Measurements from ENCODE around the gene FXN.
"Not testable (repeated sequence)": the region's sequence is repeated elsewhere in the genome, so short reads cannot be mapped to it uniquely, and the experiment has no call there.

The FXN gene

DNA sequence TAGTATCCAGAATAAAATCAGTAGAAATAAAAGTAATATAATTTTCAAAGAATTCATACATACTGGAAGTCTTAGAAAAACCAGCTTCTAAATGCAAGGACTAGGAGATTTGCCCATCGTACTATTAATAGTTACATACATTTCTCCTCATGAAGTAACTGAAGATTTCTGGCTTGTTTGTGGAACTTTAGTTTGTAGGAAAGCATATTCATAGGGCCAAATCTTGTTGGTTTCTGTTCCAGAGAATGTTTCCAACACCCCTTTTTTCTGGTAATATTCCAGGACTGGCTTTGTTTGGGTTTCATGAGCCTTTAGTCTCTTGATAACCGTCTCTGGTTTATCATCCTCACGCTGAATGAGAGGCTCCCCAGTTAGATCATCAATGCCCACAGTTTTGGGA, 72.2 kb downstream of the FXN start:
- no peak for DNase-seq

DNA sequence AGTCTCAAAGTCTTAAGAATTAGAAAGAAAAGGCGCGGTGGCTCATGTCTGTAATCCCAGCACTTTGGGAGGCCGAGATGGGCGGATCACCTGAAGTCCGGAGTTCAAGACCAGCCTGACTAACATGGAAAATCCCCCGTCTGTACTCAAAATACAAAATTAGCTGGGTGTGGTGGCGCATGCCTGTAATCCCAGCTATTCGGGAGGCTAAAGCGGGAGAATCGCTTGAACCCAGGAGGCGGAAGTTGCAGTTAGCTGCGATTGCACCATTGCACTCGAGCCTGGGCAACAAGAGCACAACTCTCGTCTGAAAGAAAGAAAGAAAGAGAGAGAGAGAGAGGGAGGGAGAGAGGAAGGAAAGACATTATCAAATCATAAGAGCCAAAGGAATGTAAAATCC, 73.2 kb downstream of the FXN start:
- DNase-seq, result not testable (repeated sequence)

DNA sequence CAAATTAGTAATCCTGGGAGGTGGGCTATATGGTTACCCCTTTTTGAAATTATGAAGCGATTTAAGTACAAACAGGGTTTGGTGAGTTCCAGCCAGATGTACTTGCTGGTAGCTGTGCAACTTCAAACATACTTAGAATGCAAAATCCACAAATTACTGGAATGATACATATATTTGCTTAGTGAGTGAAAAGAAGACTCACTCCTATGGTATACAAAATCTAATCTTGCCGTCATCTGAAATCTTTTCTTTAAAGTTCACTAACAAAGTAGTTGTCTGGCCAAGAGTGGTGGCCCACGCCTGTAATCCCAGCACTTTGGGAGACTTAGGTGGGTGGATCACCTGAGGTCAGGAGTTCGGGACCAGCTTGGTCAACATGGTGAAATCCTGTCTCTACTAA, 73.6 kb downstream of the FXN start:
- no peak for DNase-seq

DNA sequence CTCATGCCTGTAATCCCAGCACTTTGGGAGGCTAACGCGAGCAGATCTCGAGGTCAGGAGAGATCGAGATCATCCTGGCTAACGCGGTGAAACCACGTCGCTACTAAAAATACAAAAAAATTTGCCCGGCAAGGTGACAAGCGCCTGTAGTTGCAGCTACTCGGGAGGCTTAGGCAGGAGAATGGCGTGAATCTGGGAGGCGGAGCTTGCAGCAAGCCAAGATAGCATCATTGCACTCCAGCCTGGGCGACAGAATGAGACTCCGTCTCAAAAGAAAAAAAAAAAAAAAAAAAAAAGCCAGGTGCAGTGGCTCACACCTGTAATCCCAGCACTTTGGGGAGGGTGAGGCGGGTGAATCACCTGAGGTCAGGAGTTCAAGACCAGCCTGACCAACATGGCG, 77.1 kb downstream of the FXN start:
- DNase-seq, result not testable (repeated sequence)

DNA sequence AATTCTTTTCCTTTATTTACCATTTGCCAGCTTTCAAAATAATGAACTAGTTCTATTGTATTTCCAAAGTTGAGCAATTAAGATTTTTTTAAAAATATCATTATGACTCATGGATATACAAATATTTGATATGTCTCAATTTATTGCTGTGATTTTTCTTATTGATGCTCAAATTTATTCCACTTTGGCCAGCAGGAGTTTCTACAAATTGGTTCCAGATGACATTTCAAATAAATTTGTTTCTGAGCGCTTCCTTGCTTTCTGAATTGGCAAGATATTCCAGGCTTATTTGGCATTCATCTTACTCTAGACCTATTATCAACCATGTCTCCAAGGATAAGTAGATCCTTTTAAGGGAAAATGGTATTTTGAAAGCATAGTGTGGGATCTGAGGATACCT, 80.1 kb downstream of the FXN start:
- DNase-seq, result no peak

DNA sequence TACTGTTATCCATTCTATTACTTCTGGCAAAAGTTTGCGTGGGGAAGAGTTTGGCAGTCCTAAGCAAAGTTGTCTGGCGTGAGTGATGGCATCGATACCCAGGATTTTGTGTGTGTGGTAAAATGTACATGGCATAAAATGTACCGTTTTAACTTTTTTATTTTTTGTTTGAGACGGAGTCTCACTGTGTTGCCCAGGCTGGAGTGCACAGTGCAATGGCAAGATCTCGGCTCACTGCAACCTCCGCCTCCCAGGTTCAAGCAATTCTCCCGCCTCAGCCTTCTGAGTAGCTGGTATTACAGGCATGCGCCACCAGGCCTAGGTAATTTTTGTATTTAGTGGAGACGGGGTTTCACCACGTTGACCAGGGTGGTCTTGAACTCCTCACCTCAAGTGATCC, 83.1 kb downstream of the FXN start:
- DNase-seq, result no peak

DNA sequence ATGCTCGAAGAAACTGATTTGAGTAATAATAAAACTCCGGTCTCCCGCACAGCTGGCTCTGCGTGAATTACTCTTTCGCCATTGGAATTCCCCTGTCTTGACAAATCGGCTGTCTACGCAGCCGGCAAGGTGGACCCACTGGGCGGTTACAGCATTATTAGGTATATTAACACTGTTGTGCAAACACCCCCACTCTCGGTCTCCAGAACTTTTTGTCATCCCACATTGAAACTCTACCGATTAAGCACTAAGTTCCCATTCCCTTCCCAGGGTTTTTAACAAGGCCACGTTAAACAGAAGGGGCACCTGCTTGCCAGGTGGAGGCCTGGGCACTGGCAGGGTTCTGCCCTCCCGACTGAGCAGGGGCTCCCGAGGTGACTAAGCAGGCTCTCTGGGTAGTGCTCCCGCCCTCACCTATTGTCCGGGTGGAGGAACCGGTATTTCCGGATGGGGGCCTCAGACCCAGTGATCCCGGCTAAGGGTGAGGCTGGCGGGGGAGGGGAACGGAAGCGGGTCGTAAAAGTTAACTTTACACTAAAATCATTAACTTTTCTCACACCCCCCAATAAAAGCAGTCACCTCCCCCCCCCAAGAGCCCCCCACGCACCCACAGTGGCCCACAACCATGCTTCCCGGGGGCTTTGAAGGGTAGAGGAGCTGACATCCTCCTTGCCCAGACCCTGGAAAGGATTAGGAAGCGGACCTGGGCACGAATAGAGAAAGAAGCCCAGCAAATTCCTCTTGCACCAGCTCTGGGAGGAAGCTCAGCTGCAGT, 85.0 kb downstream of the FXN start:
- DNase-seq, result peak; percentile 77

DNA sequence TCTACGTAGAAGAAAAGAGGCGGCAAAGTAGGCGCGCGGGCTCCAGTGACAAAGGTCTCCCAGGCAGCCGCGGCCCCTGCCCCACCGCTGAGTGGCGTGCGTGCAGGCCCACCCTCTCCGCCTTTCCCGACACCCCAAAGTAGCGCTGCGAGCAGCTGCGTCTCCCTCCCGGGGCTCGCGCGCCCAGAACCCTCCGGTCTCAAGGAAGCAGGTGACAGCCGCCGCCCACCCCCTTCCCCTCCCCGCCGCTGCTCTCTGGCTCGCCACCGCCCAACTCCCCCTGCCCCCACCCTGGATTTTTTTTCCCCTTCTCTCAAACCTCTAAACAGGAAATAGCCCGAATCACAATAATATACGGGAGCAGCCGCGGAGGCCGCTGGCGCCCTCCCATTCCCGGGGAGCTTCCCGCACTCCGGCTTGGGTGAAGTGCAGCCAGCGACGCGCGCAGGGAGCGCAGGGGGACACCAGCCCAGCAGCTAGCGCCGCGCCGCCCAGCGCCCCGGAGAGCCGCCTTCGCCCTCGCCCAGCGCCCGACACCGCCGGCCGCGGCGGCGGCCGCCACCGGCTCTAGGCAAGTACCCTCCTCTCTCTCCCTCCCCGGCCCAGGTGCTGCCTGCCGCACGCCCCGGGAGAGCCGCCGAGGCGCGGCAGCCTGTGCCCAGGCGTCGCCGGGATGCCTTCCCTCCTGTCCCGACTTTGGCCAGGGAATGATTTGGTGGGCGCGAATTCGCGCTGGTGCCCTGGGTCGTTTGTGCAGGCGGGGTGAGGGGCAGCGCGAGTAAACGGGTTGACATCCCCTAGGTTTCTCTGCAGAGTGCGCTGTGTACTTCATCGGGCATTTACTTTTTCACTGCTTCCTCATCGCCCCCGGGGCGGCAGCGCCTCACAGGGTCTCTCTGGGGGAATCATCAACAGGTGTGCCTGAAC, 85.9 kb downstream of the FXN start:
- DNase-seq, result no peak

DNA sequence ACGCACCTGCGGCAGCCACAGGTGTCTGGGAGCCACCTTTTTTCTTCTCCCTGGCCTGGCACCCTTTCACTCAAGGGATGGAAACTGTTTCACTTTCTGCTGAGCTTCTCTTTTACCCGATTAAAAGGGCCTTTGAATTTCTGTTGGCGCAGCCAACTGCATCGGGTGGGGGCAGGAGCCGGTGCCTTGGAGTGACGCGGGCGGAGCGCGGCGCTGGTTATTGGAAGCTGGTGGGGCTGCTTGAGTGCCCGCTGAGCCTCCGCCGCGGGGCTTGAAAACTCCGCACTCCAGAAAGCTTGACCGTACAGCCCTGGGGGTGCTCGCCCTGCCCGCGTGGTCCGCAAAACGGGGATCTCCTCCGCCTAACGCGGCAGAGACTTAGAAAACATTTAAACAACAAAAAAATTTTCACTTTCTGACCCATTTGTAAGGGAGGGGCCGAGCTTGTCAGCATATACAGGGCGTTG, 86.6 kb downstream of the FXN start:
- no peak for DNase-seq

DNA sequence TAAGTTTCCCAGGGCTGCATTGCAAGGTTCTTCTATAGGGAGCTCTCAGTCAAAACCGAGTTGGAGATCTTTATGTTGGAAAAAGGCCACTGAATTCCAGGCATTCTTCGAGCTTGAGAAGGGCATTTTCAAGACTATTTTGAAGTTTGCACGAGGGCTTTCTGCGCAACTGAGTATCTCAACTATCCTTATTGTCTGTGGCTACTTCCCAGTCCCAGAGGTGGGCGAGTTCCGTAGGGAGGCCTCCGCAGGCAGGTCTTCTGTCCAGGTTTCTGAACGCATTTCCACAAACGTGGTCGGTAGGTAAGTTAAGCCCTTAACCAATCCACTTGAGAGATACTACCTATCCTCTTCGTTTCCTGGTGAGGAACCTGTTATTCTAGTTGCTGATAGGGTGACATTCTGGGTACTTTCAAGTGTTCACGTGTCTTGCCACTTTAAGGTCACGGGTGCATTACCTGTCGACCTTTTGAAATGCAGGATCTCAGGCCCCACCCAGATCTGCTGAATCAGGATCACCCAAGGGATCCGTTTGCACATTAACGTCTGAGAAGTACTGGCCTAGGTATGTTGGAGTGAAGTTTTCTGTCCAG, 87.1 kb downstream of the FXN start:
- DNase-seq, result no peak

DNA sequence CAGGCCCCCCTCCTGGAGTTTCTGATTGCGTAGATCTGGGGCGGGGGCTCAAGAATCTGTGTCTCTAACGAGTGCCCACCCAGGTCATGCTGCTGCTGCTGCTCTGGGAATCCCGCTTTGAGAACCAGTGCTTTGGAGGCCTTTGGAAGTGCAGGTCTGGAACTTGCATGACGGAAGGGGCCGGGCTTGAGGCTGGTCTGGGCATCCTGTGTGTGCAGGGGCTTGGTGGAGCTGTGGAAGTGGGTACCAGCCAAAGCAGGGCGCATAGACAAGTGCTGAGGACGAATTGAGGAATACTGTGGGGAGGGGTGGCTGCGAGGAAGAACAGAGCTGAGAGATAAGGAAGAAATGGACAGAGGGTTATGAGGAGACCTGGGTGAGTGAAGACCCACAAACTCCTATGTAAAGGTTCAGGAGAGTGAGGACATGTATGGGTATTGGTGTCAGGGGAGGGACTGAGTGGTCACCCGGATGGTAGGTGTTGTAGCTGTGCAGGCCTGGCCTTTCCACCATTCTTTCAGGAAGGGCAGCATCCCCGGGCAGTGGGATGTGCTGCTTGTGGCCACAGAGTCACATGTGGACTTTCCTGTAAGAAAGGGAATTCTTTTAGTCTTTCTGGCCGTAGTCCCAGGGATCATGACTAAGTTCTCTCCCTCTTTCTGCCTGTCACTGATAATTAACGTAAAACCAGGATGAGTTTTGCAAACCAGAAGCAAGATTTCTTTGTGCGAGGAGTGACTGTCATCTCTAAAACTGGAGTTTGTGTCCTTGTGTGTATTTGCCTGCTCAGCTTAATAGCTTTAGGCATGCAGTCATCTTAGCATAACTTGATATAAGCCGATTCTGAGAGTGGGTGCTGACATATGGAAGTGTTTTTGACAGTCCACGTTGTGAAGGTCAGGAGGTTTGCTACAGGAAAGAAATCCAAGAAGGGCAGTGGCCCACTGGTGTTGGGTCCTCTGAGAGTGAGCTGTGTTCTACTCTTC, 95.2 kb downstream of the FXN start:
- no peak for DNase-seq

DNA sequence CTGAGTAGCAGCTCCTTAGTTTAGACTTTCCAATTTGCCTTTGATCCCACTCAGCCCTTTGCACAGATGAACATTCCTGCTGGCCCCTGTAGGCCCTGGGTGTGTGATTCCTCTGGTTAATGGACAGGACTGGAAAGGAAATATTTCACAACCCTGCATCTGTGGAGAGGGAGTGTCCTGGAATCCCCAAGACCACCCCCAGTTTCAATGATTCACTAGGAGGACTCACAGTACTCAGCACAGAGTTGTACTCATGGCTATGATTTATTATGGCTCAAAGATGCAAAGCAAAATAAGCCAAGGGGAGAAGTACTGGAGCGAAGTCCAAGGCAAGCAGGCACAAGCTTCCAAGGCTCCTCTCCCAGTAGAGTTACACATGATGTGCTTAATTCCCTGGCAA, 96.1 kb downstream of the FXN start:
- no peak for DNase-seq

DNA sequence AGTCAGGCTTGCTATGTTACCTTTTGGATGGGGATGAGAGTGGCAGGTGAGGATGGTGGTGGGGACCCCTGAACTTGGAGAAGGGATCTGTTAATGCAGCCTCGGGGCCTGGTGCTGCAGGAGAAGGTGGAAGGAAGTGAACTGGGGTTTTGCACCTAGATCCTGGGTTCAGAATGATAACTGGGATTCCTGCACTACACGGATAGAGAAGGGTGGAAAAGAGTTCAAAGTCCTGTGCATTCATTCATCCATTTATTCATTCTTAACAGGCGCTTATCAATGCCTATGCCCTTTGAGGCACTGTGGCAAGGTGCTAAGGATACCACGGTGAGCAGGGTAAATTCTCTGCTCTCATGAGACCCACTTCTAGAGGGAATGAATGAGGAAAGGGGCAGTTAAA, 96.8 kb downstream of the FXN start:
- no peak for DNase-seq

DNA sequence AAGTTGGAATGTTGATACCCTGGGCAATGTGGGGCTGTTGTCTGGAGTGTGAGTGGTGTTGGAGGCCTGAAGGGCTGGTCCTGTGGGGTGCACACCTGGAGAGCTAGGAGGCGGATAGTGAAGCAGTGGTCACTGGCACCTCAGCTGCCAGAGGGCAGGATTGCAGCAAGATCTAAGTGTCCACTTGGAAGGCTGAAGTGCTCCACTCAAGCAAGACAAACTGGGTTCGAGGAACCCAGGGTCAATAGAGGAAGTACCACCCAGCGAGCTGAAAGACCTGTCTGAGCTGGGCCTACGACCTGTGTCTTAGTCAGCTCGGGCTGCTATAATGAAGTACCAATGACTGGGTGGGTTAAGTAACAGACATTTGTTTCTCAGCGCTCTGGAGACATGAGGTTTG, 98.9 kb downstream of the FXN start:
- no peak for DNase-seq

DNA sequence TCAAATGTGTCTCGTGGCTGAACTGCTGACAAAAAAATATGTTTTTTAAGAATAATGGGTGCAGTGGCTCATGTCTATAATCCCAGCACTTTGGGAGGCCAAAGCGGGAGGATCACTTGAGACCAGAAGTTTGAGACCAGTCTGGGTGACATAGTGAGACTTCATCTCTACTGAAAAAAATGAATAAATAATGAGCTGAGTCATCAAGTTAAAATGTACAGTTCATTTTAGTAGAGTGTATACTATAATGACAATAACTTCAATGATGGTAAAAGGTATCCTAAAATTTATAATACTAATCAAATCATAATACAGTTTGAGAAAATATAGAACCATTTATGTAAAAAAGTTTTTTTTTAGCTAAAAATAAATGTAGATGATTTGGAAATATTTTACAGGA, 100.6 kb downstream of the FXN start:
- DNase-seq, result no peak

DNA sequence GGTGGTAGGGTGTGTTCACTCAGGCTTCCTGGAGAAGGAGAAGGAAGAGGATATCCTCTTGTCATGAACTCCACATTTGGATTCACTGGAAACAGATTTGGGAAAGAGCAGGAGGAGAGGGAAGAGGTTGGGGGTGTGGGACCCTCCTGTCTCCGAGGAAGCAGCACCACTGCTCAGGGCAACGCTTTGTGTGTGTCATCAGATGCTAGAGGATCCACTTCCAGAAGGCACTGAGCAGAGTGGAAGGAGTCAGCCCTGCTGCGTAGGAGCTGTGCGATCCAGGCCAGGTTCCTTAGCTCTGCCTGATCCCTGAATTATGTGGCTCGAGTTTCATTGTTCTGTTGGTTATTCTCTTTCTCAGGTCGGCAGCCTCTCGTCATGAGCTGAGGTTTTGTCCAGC, 101.2 kb downstream of the FXN start:
- no peak for DNase-seq

DNA sequence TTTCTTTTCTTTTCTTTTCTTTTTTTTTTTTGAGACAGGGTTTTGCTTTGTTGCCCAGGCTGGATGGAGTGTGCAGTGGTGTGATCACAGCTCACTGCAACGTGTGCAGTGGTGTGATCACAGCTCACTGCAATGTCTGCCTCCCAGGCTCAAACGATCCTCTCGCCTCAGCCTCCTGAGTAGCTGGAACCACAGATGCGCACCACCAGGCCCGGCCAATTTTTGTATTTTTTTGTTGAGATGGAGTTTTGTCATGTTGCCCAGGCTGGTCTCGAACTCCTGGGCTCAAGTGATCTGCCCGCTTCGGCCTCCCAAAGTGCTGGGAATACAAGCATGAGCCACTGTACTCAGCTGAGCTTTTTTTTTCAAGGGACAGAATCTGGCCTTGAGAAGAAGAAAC, 101.8 kb downstream of the FXN start:
- no peak for DNase-seq

DNA sequence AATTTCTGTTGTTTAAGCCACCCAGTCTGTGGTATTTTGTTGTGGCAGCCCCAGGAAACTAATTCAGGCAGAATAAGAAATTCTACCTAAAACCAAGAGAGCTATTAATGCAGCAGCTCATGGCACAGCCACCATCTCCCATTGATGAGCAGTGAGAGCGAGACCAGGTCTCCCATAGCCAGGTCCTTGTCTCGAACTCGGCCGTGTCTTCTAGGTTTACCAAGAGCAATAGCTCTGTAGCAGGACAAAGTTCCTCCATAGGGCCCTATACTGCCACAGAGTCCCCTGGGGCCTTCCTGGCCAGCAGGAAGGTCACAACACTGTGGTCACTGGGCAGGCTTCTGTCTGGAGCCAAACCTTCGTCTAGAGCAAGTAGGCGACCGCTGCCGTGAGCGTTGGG, 104.0 kb downstream of the FXN start:
- DNase-seq, result no peak

DNA sequence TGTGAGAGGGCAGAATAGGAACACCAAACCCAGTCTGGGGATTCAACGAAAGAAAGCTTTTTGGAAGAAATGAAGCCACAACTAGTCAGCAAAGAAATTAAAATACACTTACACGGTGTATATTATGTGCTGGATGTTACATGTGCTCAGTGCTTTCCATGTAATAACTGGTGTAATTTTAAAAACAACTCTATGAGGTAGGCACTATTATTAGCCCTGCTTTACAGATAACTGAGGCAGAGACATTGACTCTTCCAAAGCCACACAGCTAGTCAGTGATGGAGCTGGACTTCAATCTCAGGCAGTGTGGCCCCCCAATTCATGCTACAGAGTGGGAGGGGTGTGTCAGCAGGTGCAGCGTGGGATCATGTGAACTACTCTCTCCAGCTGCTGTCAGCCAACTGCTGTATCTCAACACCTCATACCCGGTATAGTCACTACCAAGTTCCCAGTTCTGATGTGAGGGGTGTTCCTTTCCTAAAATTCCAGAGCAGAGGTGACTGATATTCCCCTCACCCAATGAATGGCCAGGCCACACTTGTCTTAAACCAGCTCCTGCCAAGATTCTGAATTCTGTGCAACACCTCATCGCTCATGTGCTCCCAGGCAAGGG, 104.7 kb downstream of the FXN start:
- no peak for DNase-seq

DNA sequence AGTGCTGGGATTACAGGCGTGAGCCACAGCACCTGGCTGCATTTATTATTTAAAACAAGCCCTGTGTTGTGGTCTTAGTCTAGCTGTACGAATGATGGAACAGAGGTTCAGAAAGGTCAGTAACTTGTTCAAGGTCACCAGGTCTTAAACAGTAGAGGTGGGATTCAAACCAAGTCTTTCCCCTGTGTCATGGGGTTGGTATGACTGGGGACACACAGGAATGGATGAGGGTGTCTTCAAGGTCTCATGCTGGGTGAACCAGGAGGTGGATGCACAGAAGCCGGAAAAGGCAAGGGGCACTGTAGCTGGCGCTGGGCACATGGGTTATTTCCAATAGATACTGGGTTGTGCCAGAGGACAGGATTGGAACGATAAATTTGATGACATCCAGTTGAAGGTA, 106.3 kb downstream of the FXN start:
- no peak for DNase-seq

DNA sequence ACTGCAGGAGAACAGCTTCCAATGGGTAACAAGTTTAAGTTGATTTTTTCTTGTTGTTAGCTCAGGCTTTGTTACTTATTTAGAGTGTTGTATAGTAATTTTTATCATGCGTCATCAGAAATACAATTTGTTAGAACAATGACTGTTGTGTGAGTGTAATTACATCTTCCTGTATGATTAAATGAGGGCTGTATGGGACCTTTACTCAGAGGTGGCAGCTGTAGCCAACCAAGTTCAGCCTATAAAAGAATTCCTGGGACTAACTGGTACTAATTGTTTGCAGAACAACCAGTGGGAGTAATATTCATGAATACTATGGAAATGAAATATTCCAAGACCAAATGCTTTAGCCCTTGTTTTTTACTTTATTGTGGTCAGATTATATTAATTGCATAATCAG, 107.7 kb downstream of the FXN start:
- no peak for DNase-seq

DNA sequence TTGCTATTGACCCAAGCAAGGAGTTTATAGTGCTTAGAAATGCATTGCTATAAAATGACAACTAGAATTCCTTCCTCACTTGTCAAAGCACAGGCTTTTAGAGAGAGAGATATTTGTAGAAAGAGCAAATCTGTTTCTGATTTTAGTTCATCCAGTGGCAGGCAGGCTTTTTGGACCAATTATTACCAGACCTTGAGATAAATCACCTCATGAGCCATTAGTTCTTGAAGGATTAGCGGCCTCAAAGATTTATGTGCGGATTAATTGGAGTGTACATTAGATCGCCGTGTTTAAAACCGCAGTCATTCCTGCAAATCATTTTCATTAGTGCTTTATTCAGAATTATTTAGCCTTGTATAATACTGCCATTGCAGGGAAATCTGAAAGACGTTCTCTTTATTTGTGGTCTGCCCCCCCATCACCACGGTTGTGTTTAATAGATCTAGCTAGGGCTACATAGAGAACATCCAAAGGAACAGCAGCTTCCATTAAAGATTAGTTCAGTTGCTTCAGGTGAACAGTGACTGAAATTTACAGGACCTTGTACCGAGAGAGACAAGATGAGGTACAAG, 109.7 kb downstream of the FXN start:
- no peak for DNase-seq
